ENCODE results near the gene ANKRD35. TPM values are rescaled to one million over a fixed set of nuclear protein-coding genes. Genes with fewer than 3 reads are reported as not detected.
A peak's percentile ranks its signal among the peaks of the same experiment; 100 is the strongest.
"Not testable (repeated sequence)": the region's sequence is repeated elsewhere in the genome, so short reads cannot be mapped to it uniquely, and the experiment has no call there.

The ANKRD35 gene, protein sequence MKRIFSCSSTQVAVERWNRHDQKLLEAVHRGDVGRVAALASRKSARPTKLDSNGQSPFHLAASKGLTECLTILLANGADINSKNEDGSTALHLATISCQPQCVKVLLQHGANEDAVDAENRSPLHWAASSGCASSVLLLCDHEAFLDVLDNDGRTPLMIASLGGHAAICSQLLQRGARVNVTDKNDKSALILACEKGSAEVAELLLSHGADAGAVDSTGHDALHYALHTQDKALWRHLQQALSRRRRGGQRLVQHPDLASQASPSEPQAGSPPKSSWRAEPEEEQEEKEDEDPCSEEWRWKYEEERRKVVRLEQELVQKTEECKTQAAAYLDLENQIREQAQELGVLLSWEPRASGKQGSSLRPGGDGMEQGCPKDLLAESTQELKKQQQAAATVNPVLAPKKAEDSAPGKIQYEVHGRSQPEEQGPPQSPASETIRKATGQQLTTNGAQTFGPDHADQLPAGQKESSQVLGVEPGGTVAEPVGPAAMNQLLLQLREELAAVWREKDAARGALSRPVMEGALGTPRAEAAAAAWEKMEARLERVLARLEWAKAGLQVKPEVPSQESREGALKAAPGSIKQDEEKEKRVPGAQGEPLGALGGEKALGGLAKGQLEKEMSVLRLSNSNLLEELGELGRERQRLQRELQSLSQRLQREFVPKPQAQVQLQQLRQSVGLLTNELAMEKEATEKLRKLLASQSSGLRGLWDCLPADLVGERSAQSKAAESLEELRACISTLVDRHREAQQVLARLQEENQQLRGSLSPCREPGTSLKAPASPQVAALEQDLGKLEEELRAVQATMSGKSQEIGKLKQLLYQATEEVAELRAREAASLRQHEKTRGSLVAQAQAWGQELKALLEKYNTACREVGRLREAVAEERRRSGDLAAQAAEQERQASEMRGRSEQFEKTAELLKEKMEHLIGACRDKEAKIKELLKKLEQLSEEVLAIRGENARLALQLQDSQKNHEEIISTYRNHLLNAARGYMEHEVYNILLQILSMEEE
- total RNA-seq (1 to 10 TPM in 1 of 10 donors, under 1 TPM in 9; 0.28 to 1.2 (median 0.56) TPM), polyA plus RNA-seq (1 to 10 TPM in 1 of 2 donors, under 1 TPM in 1; 0.80 to 2.1 TPM)
- long read RNA-seq, donor 1, partial matches to known transcripts, result 2 of 2 reads
- long read RNA-seq, donor 1, other reads (novel, unspliced or antisense), result 0 of 2 reads
- long read RNA-seq, donor 2, partial matches to known transcripts, result 3 of 4 reads
- long read RNA-seq, donor 2, other reads (novel, unspliced or antisense), result 1 of 4 reads
- long read RNA-seq, donor 3, partial matches to known transcripts, result 4 of 5 reads
- long read RNA-seq, donor 3, other reads (novel, unspliced or antisense), result 1 of 5 reads

DNA sequence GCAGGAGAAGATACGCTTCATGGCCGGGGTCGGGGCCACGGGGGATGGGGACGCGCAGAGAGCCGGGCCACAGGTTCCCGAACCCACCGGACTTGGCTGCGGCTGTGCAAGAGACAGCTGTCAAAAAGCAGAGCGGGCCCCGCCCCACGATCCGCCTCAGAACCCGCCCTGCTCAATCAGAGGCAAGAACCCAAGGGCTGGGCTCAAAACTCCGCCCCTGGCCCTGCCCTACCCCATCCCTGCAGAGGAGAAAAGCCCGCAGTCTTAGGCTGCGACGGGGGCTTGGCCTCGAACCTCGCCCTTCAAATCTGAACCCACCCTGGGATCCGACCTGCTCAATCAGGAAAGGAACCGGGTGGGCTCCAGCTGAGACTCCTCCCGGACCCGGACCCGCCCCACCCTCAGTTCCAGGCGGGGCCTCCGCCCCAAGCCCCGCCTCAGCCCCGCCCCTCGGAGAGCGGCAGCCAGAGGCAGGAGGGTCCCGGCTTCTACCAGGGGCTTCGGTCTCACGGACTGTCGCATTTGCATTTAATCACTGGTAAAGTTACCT, at the start of gene ANKRD35:
Gene ANKRD35, minus strand, starts transcription at position 129 of the 550 bp plus-strand sequence. Its CDS starts 108 bp downstream, at position 21.
- Histone ChIP-seq H3K27ac (peak within 1 kb of the TSS in 7 of 10 donors; percentile 20 to 71 (median 65)), H3K4me3 (peak within 1 kb of the TSS; percentile 59 to 94 (median 72)), H3K27me3 (peaks cover 0 to 12% (median 0%) of the 10 kb centered on the region in 7 donors), H3K4me1 (peaks cover 2 to 38% (median 13%) of the 10 kb centered on the region in 9 donors), H3K9me3 (no peaks in the 10 kb centered on the region), H3K36me3 (no peaks in the 10 kb centered on the region)
- intact Hi-C loops (cut with DNase I), result loop anchor here in 1 of 10 donors (1.0 kb wide), 1 partner anchor 41 kb away; the partner anchor contains the start of gene NUDT17
- ATAC-seq, result peak; percentile 90 to 96 (median 94)
- 1% methylated on average over 33 to 36 of the region's 36 CpGs for WGBS, 2 donors
- DNase-seq, result peak; percentile 86
- TF ChIP-seq, protein P1, sequence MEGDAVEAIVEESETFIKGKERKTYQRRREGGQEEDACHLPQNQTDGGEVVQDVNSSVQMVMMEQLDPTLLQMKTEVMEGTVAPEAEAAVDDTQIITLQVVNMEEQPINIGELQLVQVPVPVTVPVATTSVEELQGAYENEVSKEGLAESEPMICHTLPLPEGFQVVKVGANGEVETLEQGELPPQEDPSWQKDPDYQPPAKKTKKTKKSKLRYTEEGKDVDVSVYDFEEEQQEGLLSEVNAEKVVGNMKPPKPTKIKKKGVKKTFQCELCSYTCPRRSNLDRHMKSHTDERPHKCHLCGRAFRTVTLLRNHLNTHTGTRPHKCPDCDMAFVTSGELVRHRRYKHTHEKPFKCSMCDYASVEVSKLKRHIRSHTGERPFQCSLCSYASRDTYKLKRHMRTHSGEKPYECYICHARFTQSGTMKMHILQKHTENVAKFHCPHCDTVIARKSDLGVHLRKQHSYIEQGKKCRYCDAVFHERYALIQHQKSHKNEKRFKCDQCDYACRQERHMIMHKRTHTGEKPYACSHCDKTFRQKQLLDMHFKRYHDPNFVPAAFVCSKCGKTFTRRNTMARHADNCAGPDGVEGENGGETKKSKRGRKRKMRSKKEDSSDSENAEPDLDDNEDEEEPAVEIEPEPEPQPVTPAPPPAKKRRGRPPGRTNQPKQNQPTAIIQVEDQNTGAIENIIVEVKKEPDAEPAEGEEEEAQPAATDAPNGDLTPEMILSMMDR (IDR thresholded peaks at IDR 0.05), result no peak

DNA sequence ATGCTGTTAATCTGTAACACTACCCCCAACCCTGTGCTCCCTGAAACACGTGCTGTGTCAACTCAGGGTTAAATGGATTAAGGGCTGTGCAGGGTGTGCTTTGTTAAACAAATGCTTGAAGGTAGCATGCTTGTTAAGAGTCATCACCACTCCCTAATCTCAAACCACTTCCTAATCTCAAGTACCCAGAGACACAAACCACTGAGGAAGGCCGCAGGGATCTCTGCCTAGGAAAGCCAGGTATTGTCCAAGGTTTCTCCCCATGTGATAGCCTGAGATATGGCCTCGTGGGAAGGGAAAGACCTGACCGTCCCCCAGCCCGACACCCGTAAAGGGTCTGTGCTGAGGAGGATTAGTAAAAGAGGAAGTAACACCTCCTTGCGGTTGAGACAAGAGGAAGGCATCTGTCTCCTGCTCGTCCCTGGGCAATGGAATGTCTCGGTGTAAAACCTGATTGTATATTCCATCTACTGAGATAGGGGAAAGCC, 46.9 kb upstream of the ANKRD35 start:
- not testable (repeated sequence) for ATAC-seq, H3K4me3 ChIP-seq, DNase-seq, H3K9me3 ChIP-seq, H3K27me3 ChIP-seq
- Histone ChIP-seq H3K27ac (peak overlapping the region in 1 of 10 donors; percentile 55), H3K4me1 (peaks cover 0 to 11% (median 5%) of the 10 kb centered on the region in 9 donors), H3K36me3 (peaks cover 0 to 74% (median 29%) of the 10 kb centered on the region in 9 donors)
- intact Hi-C loops (cut with DNase I), result loop anchor here in 1 of 10 donors (2.0 kb wide), 1 partner anchor 22 kb away; no protein-coding TSS in a partner anchor
- 59% methylated on average over 8 to 9 of the region's 9 CpGs for WGBS, 2 donors

DNA sequence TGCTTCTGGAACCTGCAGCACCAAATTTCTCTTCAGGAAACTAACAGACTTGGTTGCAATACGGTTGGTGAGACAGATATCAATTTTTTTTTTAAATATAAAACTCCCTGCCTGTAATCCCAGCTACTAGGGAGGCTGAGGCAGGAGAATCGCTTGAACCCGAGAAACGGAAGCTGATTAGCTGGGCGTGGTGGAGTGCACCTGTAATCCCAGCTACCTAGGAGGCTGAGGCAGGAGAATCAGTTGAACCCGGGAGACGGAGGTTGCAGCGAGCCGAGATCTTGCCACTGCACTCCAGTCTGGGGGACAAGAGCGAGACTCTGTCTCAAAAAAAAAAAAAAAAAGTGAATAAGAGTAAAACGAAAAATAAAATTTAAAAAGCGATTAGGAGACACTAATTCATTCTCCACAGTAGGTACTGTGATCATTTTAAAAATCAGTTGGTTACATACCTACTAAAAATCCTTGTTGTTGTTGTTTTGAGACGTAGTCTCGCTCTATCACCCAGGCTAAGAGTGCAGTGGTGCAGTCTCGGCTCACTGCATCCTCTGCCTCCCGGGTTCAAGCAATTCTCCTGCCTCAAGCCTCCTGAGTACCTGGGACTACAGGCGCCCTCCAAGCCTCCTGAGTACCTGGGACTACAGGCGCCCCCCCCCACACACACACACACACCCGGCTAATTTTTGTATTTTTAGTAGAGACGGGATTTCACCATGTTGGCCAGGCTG, 42.4 kb upstream of the ANKRD35 start:
- peak overlapping the region; percentile 54 to 82 (median 72) for H3K4me3 ChIP-seq
- WGBS, 2 donors, result 68 to 69% methylated on average over 20 of the region's 20 CpGs
- peaks cover 6 to 20% (median 18%) of the 10 kb centered on the region in 9 donors for H3K4me1 ChIP-seq
- ATAC-seq, result peak in 1 of 8 donors; percentile 33
- intact Hi-C loops (cut with DNase I), result loop anchor here in 6 of 10 donors (1.0 to 5.0 kb wide), 4 partner anchors 28 to 34 kb away; partner anchors contain the start of genes ANKRD34A (in 3 of the 6) and POLR3GL (in 3 of the 6)
- TF ChIP-seq, protein P1 (IDR thresholded peaks at IDR 0.05), result no peak
- DNase-seq, result no peak
- H3K9me3 ChIP-seq, result no peaks in the 10 kb centered on the region
- no peaks in the 10 kb centered on the region for H3K27me3 ChIP-seq
- H3K27ac ChIP-seq, result peak overlapping the region; percentile 58 to 98 (median 94)
- H3K36me3 ChIP-seq, result peaks cover 0 to 53% (median 12%) of the 10 kb centered on the region in 9 donors

Data from heart right ventricle (tissue), 16 donors.